WI38 (cell line): ENCODE results near the gene SPOCD1.

Experiments used
- H3K4me3 ChIP-seq: 2 replicates; pipeline ENCODE4 v1.5.1; 2011; ENCODE audit warnings: low read depth, mild to moderate bottlenecking, control low read depth, low read length
- TF ChIP-seq, protein P1 (sequence below): IDR thresholded peaks from 2 replicates; pipeline ENCODE4 v1.5.1; 2012; ENCODE audit warnings: low read depth, mild to moderate bottlenecking, control low read depth, low read length

Gene SPOCD1

DNA sequence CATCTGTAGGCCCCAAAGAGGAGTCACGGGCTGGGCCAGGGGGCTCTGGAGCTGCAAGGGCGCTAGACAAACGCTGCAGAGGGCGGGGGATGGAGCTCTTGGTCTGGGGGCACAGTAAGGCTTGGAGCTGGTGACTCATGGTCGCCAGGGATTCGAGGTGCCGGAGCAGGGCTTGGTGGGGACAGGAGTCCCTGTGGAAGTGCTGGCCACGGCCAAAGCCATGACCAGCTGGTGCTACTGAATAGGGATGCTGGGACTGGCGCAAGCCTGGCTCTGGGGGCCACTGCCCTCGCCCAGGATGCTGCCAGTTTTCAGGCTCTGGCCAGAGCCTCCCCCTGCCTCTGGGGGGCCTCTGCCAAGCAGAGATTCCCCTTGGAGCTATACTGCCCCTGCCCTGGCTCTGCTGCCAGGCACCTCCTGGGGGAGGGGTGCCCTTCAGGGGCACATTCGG is 25.2 kb downstream of the SPOCD1 start:
- TF ChIP-seq, protein P1, sequence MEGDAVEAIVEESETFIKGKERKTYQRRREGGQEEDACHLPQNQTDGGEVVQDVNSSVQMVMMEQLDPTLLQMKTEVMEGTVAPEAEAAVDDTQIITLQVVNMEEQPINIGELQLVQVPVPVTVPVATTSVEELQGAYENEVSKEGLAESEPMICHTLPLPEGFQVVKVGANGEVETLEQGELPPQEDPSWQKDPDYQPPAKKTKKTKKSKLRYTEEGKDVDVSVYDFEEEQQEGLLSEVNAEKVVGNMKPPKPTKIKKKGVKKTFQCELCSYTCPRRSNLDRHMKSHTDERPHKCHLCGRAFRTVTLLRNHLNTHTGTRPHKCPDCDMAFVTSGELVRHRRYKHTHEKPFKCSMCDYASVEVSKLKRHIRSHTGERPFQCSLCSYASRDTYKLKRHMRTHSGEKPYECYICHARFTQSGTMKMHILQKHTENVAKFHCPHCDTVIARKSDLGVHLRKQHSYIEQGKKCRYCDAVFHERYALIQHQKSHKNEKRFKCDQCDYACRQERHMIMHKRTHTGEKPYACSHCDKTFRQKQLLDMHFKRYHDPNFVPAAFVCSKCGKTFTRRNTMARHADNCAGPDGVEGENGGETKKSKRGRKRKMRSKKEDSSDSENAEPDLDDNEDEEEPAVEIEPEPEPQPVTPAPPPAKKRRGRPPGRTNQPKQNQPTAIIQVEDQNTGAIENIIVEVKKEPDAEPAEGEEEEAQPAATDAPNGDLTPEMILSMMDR: no peak
- H3K4me3 ChIP-seq: no peak overlapping the region

DNA sequence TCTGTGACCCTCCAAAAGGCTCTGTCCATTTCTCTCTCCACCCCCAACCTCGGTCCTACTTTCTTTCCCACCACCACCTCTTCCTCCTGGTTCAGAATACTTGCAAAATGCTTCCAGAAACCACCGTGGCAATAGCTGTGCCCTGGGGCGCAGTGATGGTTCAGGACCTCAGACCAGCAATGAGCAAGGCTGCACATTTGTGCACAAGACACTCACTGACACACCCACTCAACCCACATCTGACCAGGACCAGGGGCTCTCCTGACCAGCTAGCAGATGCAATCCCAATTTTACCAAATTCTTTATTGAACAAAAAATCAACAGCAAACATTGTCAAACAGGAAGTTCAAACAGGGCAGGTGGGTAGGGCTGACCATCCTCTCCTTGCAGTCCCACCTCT is 25.7 kb downstream of the SPOCD1 start:
- no peak overlapping the region for H3K4me3 ChIP-seq
- TF ChIP-seq, protein P1: no peak

DNA sequence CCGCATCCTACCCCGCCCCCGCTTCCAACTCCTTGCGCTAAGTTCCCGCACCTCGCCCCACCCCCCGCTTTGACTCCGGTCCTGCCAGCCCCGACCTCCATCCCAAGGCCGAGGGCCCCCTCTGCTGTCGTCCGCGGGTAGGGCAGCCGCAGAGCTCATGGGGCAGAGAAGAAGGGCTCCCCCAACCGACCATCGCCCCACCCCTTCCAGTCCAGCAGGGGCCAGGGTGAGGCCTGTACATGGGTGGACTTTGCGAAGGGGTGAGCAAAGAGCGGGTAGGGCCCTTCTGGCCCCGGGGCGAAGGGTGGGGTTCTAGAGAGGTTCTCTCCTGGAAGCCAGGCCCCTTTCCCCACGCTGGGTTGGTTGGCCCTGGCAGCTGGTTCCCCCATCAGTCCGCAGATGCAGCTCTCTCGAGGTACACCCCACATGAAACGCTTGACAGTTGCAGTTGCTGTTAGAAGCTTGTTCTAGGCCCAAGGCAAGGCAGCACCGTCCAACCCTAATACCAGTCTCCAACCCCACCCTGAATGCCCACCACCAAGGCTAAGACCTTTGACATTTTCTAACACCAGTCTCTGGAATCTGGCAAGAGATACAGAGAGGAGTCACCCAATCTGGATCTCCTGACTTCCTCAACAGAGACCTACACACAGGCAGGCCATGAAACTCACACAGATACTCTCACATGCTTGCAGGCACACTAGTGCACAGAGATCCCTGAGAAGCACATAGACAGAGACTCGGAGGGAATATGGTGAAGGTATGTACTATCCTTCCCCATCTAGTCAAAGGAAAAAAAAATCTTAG is 26.4 kb downstream of the SPOCD1 start:
- H3K4me3 ChIP-seq: peak overlapping the region; percentile 69
- TF ChIP-seq, protein P1: peak; percentile 90

DNA sequence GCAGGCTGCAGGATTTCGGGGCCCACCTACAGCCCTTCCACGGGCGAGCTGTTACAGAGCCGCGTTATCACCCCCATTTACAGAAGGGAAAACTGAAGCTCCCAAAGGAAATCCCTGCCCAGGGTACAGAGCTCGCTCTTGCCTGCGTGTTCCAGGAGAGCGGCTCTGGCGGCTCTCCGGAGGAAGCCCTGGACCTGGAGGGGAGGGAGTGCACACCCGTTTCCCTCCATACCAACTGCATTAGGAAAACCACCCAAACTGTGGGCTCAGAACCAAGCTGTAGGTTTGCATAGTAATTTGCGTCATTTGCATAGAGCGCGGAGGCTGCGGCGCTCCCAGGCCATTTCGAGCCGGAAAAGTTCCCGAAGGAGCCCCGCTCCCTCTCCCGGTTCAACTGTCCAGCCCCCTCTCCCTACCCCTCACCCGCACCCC is 27.0 kb downstream of the SPOCD1 start:
- peak overlapping the region; percentile 69 for H3K4me3 ChIP-seq

DNA sequence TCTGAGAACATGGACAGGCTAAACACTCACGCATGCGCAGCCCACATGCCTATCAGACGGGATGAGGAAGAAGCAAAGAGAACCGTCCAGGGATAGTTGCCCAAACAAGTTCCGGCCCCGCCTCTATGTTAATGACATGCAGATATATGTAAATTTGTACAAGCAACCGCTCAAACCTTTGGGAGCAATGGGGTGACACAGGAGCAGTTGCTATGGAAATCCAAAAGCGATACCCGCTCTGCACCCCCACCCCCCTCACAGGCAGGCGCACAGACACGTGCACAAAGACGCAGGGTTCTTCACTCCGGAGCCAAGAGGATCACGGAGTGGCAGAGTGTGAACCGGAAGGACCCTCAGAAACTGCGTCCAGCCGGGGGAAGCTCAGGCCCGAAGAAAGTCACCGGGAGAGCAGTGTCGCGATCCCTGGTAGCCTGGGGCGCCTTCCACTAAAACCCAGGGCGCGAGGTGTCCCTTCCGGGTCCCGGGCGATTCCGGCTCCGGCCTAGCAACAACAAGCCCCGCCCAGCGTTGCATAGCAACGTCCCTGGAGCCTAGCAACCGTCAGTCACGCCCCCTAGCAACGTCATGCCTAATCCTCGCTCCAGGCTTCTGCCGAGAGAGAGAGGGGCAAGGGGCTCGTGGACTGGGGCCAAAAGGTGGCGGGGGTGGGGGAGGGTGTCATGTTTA is 27.5 kb downstream of the SPOCD1 start:
- TF ChIP-seq, protein P1: no peak
- H3K4me3 ChIP-seq: peak overlapping the region; percentile 69

More for the DNA sequence above, 27.0 kb downstream of the SPOCD1 start:
- TF ChIP-seq, protein P1: no peak

DNA sequence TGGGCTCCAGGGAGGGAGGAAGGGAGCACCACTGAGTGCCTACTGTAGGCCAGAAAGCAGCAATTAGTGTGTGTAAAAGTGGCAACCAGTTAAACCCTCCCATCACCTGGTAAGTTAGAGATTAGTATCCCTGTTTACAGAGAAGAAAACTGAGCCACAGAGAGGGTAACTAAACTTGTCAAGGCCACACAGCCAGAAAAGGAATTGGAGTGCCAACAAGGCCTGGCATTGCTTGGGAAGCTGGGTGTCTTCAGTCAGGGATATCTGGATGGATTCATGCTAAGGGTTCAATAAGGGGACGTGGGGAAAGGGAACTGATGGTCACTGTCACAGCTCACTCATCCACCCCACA is 28.1 kb downstream of the SPOCD1 start:
- peak overlapping the region; percentile 69 for H3K4me3 ChIP-seq
- TF ChIP-seq, protein P1: no peak

DNA sequence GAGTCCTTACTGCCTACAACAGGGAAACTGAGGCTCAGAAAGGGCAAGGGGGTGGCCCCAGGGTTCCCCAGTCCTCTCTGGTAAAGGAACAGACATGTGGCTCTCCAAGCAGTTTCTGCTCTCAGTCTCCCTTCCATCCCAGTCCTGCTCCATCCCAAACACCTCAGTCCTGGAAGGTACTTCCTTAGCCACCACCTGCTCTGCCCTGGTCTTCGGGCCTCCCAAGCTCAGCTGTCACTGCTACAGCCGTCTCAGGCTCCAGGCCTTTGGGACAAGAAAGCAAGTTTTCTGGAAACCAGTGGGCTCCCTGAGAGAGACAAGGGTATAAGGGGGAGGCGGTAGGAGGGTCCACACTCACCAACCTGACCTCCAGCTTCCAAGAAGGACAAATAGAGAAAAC is 28.6 kb downstream of the SPOCD1 start:
- TF ChIP-seq, protein P1: no peak
- no peak overlapping the region for H3K4me3 ChIP-seq
